Esophagus squamous epithelium (tissue), 5 donors: ENCODE data around the gene PRELID1. TPM values are rescaled to one million over a fixed set of nuclear protein-coding genes. Genes with fewer than 3 reads are reported as not detected.

Experiments used
- DNase-seq: peaks from one replicate; lab custom pipeline; 2025; lab: John Stamatoyannopoulos, UW
- H3K27ac ChIP-seq, 4 donors: fragments of 200-600 bp; sonication (generic); one replicate each; pipeline ENCODE4 v1.5.1; 2016 to 2019; ENCODE audit warnings: mild to moderate bottlenecking in 1 of 4
- H3K27me3 ChIP-seq, 4 donors: fragments of 200-600 bp; sonication (generic); 1 replicate in 3 of 4; 2 replicates in 1 of 4; pipeline versions ENCODE4 v1.5.1 to v1.6.0; 2017 to 2021; ENCODE audit warnings: antibody characterized with exemption in 1 of 4
- H3K36me3 ChIP-seq, 3 donors: fragments of 200-600 bp; sonication (generic); one replicate each; pipeline ENCODE4 v1.5.1; 2016 to 2019
- H3K4me1 ChIP-seq, 3 donors: fragments of 200-600 bp; sonication (generic); one replicate each; pipeline ENCODE4 v1.5.1; 2017 to 2019
- H3K4me3 ChIP-seq, 4 donors: fragments of 200-600 bp; sonication (generic); 1 replicate in 3 of 4; 2 replicates in 1 of 4; pipeline ENCODE4 v1.5.1; 2016 to 2019; ENCODE audit warnings: mild to moderate bottlenecking in 2 of 4, moderate library complexity in 1 of 4
- H3K9me3 ChIP-seq, 3 donors: fragments of 200-600 bp; sonication (generic); one replicate each; pipeline ENCODE4 v1.5.1; 2016 to 2019
- CTCF ChIP-seq, 6 experiments: fragments of 450-650 bp in 4 of 6; fragments of 200-600 bp in 2 of 6; sonication (generic) in 2 of 6; IDR thresholded peaks; one replicate each; pipeline ENCODE4 v1.5.1; 2016 to 2019; ENCODE audit warnings: antibody characterized with exemption in 6 of 6, mild to moderate bottlenecking in 4 of 6, moderate library complexity in 4 of 6
- POLR2A ChIP-seq, 4 donors: fragments of 450-650 bp; IDR thresholded peaks; one replicate each; pipeline ENCODE4 v1.6.1; 2017; ENCODE audit warnings: antibody characterized with exemption in 4 of 4, mild to moderate bottlenecking in 4 of 4, moderate library complexity in 3 of 4
- WGBS, 2 donors: methylation state at CpG; one replicate each; pipeline ENCODE4 v1.1.5; 2018; 5-methylcytosine and 5-hydroxymethylcytosine counted together
- intact Hi-C: fragments of 100-400 bp; cut with DNase I; formaldehyde crosslinking; loops from one replicate; pipeline ENCODE4 v1.15.0; 2022
- total RNA-seq, 4 donors: library from RNA; depleted of rRNA; stranded (reverse); fragments of >200 nt; gene quantifications; one replicate each; pipeline ENCODE4 v1.1.0, GENCODE V29; 2016
- donor health status: DM: yes; HTN: yes; CAD: no.

Gene PRELID1
- total RNA-seq, 4 donors from 2014 or later, result 88.7 to 184 (median 108) TPM

- H3K9me3 ChIP-seq, result no peaks in the 10 kb centered on the region
- H3K27me3 ChIP-seq, result no peaks in the 10 kb centered on the region
- H3K27ac ChIP-seq, result no peak overlapping the region
- no peak overlapping the region for H3K4me3 ChIP-seq
- intact Hi-C loops, result loop anchor here (10.0 kb wide), 3 partner anchors 81 to 181 kb away; partner anchors contain the start of gene PDLIM7
- peaks cover 0 to 28% (median 0%) of the 10 kb centered on the region in 3 donors for H3K36me3 ChIP-seq
- no peak for TF ChIP-seq POLR2A (IDR thresholded peaks at IDR 0.05)
- TF ChIP-seq CTCF (IDR thresholded peaks at IDR 0.05), result no peak
- no peak for DNase-seq
- H3K4me1 ChIP-seq, result peaks cover 27 to 55% (median 28%) of the 10 kb centered on the region in 3 donors
- 84 to 91% methylated on average over 9 of the region's 15 CpGs for WGBS, 2 donors
Observed at GRCh38 chr5:177313561-177314259, 10.1 kb downstream of the PRELID1 start.

GRCh38 chr5:177314376-177315342 lies 11.1 kb downstream of the PRELID1 start:
- no peak for DNase-seq
- Histone ChIP-seq H3K4me1 (peaks cover 27 to 46% (median 28%) of the 10 kb centered on the region in 3 donors), H3K27me3 (no peaks in the 10 kb centered on the region), H3K27ac (no peak overlapping the region), H3K36me3 (peaks cover 0 to 23% (median 0%) of the 10 kb centered on the region in 3 donors), H3K4me3 (no peak overlapping the region), H3K9me3 (no peaks in the 10 kb centered on the region)
- WGBS, 2 donors, result 86 to 90% methylated on average over 5 to 9 of the region's 18 CpGs
- TF ChIP-seq CTCF (IDR thresholded peaks at IDR 0.05) (no peak), POLR2A (IDR thresholded peaks at IDR 0.05) (no peak)
- intact Hi-C loops, result loop anchor here (10.0 kb wide), 3 partner anchors 80 to 180 kb away; partner anchors contain the start of gene PDLIM7

GRCh38 chr5:177315411-177315810 lies 11.8 kb downstream of the PRELID1 start:
- peaks cover 24 to 38% (median 25%) of the 10 kb centered on the region in 3 donors for H3K4me1 ChIP-seq
- H3K4me3 ChIP-seq, result no peak overlapping the region
- DNase-seq, result no peak
- TF ChIP-seq CTCF (IDR thresholded peaks at IDR 0.05) (no peak), POLR2A (IDR thresholded peaks at IDR 0.05) (no peak)
- H3K27me3 ChIP-seq, result no peaks in the 10 kb centered on the region
- no peaks in the 10 kb centered on the region for H3K9me3 ChIP-seq
- no peak overlapping the region for H3K27ac ChIP-seq
- H3K36me3 ChIP-seq, result peaks cover 0 to 30% (median 0%) of the 10 kb centered on the region in 3 donors
- intact Hi-C loops, result loop anchor here (10.0 kb wide), 3 partner anchors 79 to 179 kb away; partner anchors contain the start of gene PDLIM7
- 75 to 100% methylated on average over 1 to 2 of the region's 7 CpGs for WGBS, 2 donors

- no peak for DNase-seq
- intact Hi-C loops, result loop anchor here (10.0 kb wide), 3 partner anchors 79 to 179 kb away; partner anchors contain the start of gene PDLIM7
- Histone ChIP-seq H3K9me3 (no peaks in the 10 kb centered on the region), H3K27ac (no peak overlapping the region), H3K4me3 (no peak overlapping the region), H3K36me3 (peaks cover 0 to 36% (median 0%) of the 10 kb centered on the region in 3 donors), H3K4me1 (peaks cover 18 to 32% (median 19%) of the 10 kb centered on the region in 3 donors), H3K27me3 (no peaks in the 10 kb centered on the region)
- 69 to 88% methylated on average over 3 of the region's 3 CpGs for WGBS, 2 donors
- no peak for TF ChIP-seq CTCF (IDR thresholded peaks at IDR 0.05)
- TF ChIP-seq POLR2A (IDR thresholded peaks at IDR 0.05), result no peak
Observed at GRCh38 chr5:177316005-177316404, 12.4 kb downstream of the PRELID1 start.
